ENCODE results near the gene IGF2R.

The IGF2R gene

DNA sequence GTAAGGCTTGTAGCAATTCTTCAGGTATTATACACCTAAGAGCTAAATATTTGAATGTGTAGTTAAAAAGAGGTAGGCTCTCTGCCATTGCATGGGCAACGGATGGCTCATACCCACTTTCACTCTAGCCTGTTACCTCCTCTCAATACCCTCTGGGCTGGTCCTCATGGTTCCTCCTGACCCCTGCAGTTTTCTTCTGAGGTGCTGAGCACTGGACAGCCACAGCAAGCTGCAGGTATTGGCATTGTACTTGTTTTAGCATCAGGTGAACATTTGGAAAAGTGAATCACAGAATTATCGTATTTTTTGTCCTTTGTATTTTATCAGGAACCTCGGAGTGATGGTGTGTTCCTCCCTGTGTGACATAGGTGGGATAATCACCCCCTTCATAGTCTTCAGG is 185.6 kb downstream of the IGF2R start:
- Mint-ChIP-seq H3K4me1 (ENCODE audit: low read depth in 2 of 2) (no peaks in the 10 kb centered on the region), H3K9me3 (peaks cover 0 to 8% of the 10 kb centered on the region in 2 donors), H3K27me3 (no peaks in the 10 kb centered on the region), H3K4me3 (no peak overlapping the region), H3K36me3 (ENCODE audit: insufficient read depth) (peaks cover 3% of the 10 kb centered on the region), H3K27ac (no peak overlapping the region)
- DNase-seq (no peak), ATAC-seq (replicated peaks) (no peak)

DNA sequence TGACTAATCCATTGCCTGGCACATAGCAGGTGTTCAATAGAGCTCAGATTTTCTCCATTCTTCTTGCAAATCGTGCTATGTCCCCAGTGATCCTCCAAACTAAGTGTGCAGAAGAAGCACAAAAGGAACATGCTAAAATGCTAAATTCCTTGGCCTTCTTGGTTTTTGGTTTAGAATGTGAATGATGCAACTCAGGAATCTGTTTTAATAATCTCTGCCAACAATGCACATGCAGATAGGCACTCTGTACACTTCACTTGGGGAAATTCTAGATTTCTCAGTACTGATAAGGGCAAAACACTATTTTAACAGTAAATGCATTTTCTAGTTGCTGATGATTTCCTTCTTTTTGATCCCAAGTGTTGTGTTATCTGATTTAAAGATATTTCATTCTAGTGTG is 188.0 kb downstream of the IGF2R start:
- peaks cover 0 to 11% of the 10 kb centered on the region in 2 donors for H3K27me3 Mint-ChIP-seq
- no peak overlapping the region for H3K4me3 Mint-ChIP-seq
- no peaks in the 10 kb centered on the region for H3K4me1 Mint-ChIP-seq (ENCODE audit: low read depth in 2 of 2)
- no peak for DNase-seq
- no peak overlapping the region for H3K27ac Mint-ChIP-seq
- no peak for ATAC-seq (replicated peaks)
- H3K9me3 Mint-ChIP-seq: peaks cover 0 to 8% of the 10 kb centered on the region in 2 donors
- H3K36me3 Mint-ChIP-seq (ENCODE audit: insufficient read depth): peaks cover 3% of the 10 kb centered on the region

DNA sequence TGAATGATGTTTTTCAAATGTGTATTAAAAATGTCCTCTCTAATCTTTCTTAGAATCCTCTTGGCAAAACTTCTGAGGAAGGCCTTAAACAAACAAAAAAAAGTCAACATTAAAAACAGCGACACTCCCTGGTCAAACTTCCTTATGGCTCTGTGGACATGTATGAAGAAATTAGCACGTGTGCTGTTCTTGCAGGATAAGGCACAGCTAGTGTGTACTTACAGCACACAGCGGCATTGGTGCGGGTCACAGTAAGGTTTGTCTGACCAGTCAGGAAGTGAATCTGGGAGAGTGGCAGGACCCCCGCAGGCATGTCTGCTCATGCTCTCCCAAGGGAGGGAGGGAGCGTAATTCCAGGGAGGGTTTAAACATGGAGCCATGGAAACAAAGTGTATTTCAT is 191.6 kb downstream of the IGF2R start:
- Mint-ChIP-seq H3K36me3 (ENCODE audit: insufficient read depth) (peaks cover 3% of the 10 kb centered on the region), H3K27ac (no peak overlapping the region), H3K4me3 (no peak overlapping the region), H3K4me1 (ENCODE audit: low read depth in 2 of 2) (no peaks in the 10 kb centered on the region), H3K27me3 (peaks cover 0 to 17% of the 10 kb centered on the region in 2 donors), H3K9me3 (no peaks in the 10 kb centered on the region)
- ATAC-seq (replicated peaks) (no peak), DNase-seq (no peak)

Measured in effector memory CD8-positive, alpha-beta T cell (primary cell).